Endothelial cell of umbilical vein (primary cell): ENCODE results near the gene SRP9. TPM values are rescaled to one million over a fixed set of nuclear protein-coding genes. Genes with fewer than 3 reads are reported as not detected.

Experiments used
- BruUV-seq: library from RNA; stranded (reverse); fragments of 400-500 nt; replicated peaks from 2 replicates; lab custom pipeline; 2021; lab: Mats Ljungman, UMichigan
- CTCF ChIA-PET: fragments of 300-600, 350-600 bp; sonication (Branson Sonifier 250); formaldehyde crosslinking; loops from one replicate; lab custom pipeline; 2021; ENCODE audit warnings: antibody characterized with exemption, inconsistent platforms; lab: Charles Lee
- POLR2A ChIA-PET: fragments of 300-600, 350-600 bp; sonication (Branson Sonifier 250); formaldehyde crosslinking; loops from one replicate; lab custom pipeline; 2021; ENCODE audit warnings: antibody characterized with exemption, inconsistent platforms; lab: Charles Lee
- DNase-seq: peaks from one replicate; pipeline ENCODE4 v3.0.0-alpha.2; 2011; ENCODE audit warnings: low read depth, low spot score
- FAIRE-seq: peaks from 2 replicates; lab custom pipeline; 2011; peaks lifted over from hg19 to GRCh38; lab: Jason Lieb, UNC
- H2AFZ ChIP-seq: 2 replicates; pipeline ENCODE4 v1.6.0; 2012; ENCODE audit warnings: low read depth, low read length, control low read depth, inconsistent platforms
- H3K27ac ChIP-seq: 2 replicates; pipeline ENCODE4 v1.5.1; 2011; ENCODE audit warnings: low read depth, mild to moderate bottlenecking, control low read depth, low read length, moderate library complexity; ENCODE audit not compliant: insufficient read depth
- H3K27me3 ChIP-seq, 2 experiments: 2 replicates each; pipeline versions ENCODE4 v1.6.0 to v1.6.1; 2011; ENCODE audit warnings: low read length in 2 of 2, mixed read lengths in 1 of 2; ENCODE audit not compliant: control insufficient read depth in 2 of 2, insufficient read depth in 2 of 2
- H3K36me3 ChIP-seq, 2 experiments: 2 replicates in 1 of 2; 3 replicates in 1 of 2; pipeline ENCODE4 v1.5.1; 2011; ENCODE audit warnings: low read length in 2 of 2, mild to moderate bottlenecking in 1 of 2, moderate library complexity in 1 of 2; ENCODE audit not compliant: control insufficient read depth in 2 of 2, insufficient read depth in 2 of 2; ENCODE audit errors: extremely low read depth in 1 of 2
- H3K4me1 ChIP-seq: 3 replicates; pipeline ENCODE4 v1.5.1; 2011; ENCODE audit warnings: mild to moderate bottlenecking, low read length; ENCODE audit not compliant: control insufficient read depth, insufficient read depth; ENCODE audit errors: extremely low read depth
- H3K4me2 ChIP-seq: 2 replicates; pipeline ENCODE4 v1.6.1; 2011; ENCODE audit warnings: low read length, control low read depth, mixed read lengths; ENCODE audit not compliant: insufficient read depth
- H3K4me3 ChIP-seq, 3 experiments: fragments of 200-600 bp in 1 of 3; sonication (generic), shearing (Covaris generic) in 1 of 3; replicated peaks in 1 of 3; 2 replicates each; pipeline ENCODE4 v1.5.1; 2011 to 2016; ENCODE audit warnings: control low read depth in 3 of 3, low read length in 3 of 3, mild to moderate bottlenecking in 2 of 3, inconsistent platforms in 1 of 3, low read depth in 1 of 3, moderate library complexity in 1 of 3; ENCODE audit not compliant: insufficient read depth in 1 of 3
- H3K79me2 ChIP-seq: 2 replicates; pipeline ENCODE4 v1.6.0; 2012; ENCODE audit warnings: low read length, inconsistent platforms; ENCODE audit not compliant: control insufficient read depth, insufficient read depth
- H3K9ac ChIP-seq: replicated peaks from 2 replicates; pipeline ENCODE3; 2011; ENCODE audit warnings: low read length, control low read depth; ENCODE audit not compliant: insufficient read depth; ENCODE audit errors: extremely low read depth
- H3K9me1 ChIP-seq: replicated peaks from 3 replicates; pipeline ENCODE4 v1.6.0; 2011; ENCODE audit warnings: mild to moderate bottlenecking, low read length; ENCODE audit not compliant: control insufficient read depth, insufficient read depth; ENCODE audit errors: extremely low read depth
- H3K9me3 ChIP-seq: replicated peaks from 2 replicates; pipeline ENCODE4 v1.5.1; 2012; ENCODE audit warnings: low read length, inconsistent platforms; ENCODE audit not compliant: control insufficient read depth, insufficient read depth
- H4K20me1 ChIP-seq: replicated peaks from 2 replicates; pipeline ENCODE3; 2011; ENCODE audit warnings: mild to moderate bottlenecking, low read length; ENCODE audit not compliant: control insufficient read depth, insufficient read depth; ENCODE audit errors: extremely low read depth
- EZH2 ChIP-seq: IDR thresholded peaks from 2 replicates; pipeline ENCODE4 v1.6.1; 2012; ENCODE audit warnings: borderline replicate concordance, low read depth, mild to moderate bottlenecking, moderate library complexity, low read length, inconsistent platforms; ENCODE audit not compliant: severe bottlenecking
- FOS ChIP-seq: IDR thresholded peaks from 2 replicates; pipeline ENCODE4 v1.6.1; 2011; ENCODE audit warnings: mild to moderate bottlenecking, low read length, moderate library complexity, borderline replicate concordance; ENCODE audit not compliant: insufficient read depth
- GATA2 ChIP-seq: IDR thresholded peaks from 2 replicates; pipeline ENCODE4 v1.7.0; 2011; ENCODE audit warnings: low read depth, mild to moderate bottlenecking, moderate library complexity, mixed read lengths, low read length; ENCODE audit not compliant: insufficient read length, insufficient read depth
- JUN ChIP-seq: IDR thresholded peaks from 2 replicates; pipeline ENCODE4 v1.6.1; 2011; ENCODE audit warnings: borderline replicate concordance, low read depth; ENCODE audit not compliant: insufficient read length, insufficient read depth
- MYC ChIP-seq: IDR thresholded peaks from one replicate; pipeline ENCODE4 v1.6.1; 2011; ENCODE audit warnings: mild to moderate bottlenecking, low read depth, low read length
- POLR2A ChIP-seq: IDR thresholded peaks from 2 replicates; pipeline ENCODE4 v1.6.1; 2012; ENCODE audit warnings: low read depth, mild to moderate bottlenecking, control low read depth, low read length
- POLR2AphosphoS5 ChIP-seq: IDR thresholded peaks from 2 replicates; pipeline ENCODE4 v1.6.1; 2012; ENCODE audit warnings: low read depth, mild to moderate bottlenecking, control low read depth, low read length, moderate library complexity; ENCODE audit not compliant: insufficient read depth
- dilution Hi-C: fragments of 300-500 bp; cut with MboI; formaldehyde crosslinking; loops from one replicate; pipeline ENCODE4 v1.15.0; 2019; ENCODE audit warnings: low sequenced_read_pairs; ENCODE audit not compliant: extremely low pct_ligation_motif_present
- intact Hi-C: fragments of 100-400 bp; cut with micrococcal nuclease; formaldehyde crosslinking; loops from one replicate; pipeline ENCODE4 v1.10.0; 2022
- polyA plus RNA-seq, 4 experiments: library from polyadenylated mRNA; depleted of rRNA in 3 of 4; stranded (reverse) in 3 of 4; unstranded in 1 of 4; fragments of >200 nt; gene quantifications; 2 replicates each; pipeline versions ENCODE4 v1.2.1 to v1.2.3, GENCODE V29; 2011 to 2012; ENCODE audit warnings: missing spikeins in 1 of 4
- total RNA-seq: library from RNA; stranded (reverse); gene quantifications from 2 replicates; pipeline ENCODE4 v1.2.3, GENCODE V29; 2021
- TF ChIP-seq, protein P1 (sequence below), 2 donors: IDR thresholded peaks; 1 replicate in 1 of 2; 2 replicates in 1 of 2; pipeline ENCODE4 v1.5.1; 2011; ENCODE audit warnings: low read length in 2 of 2, mild to moderate bottlenecking in 2 of 2, moderate library complexity in 2 of 2, control low read depth in 1 of 2, inconsistent platforms in 1 of 2, low read depth in 1 of 2; ENCODE audit not compliant: insufficient read depth in 1 of 2; ENCODE audit errors: extremely low read depth in 1 of 2
- TF ChIP-seq, protein P2 (sequence below): IDR thresholded peaks from 2 replicates; pipeline ENCODE4 v1.6.1; 2011; ENCODE audit not compliant: insufficient read depth, insufficient read length

Gene SRP9
- total and polyA plus RNA-seq, 2 donors (not counting 3 experiments of a cell fraction or from before 2014, with no cell fraction given), result 283 to 384 TPM

DNA sequence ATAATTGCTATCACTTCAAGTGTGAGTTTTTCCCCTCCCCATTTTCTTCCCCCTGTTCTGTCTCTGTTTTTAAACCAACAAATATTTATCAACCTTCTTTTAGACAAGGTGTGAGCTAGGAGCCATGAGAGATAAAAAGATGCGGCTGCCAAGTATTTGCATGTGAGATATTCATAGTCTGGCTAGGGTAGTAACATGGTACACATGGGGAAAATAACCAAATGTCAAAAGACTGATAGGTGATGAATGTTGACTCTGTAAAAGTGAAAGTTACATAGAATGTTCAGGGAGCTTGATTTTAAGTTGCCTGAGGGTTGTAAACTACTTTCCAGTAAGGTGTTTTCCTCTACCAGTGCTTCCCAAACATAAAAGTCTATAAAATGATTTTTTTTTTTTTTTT lies 25.4 kb upstream of the SRP9 start:
- no peaks in the 10 kb centered on the region for H3K27me3 ChIP-seq
- no peaks in the 10 kb centered on the region for H4K20me1 ChIP-seq
- H3K36me3 ChIP-seq, result no peaks in the 10 kb centered on the region
- H3K9me3 ChIP-seq, result no peaks in the 10 kb centered on the region
- no TSS peak for BruUV-seq
- peaks cover 13% of the 10 kb centered on the region for H3K4me1 ChIP-seq
- H3K9ac ChIP-seq, result no peak overlapping the region
- ChIA-PET CTCF (interaction anchor here (1.2 to 5.4 kb wide), 3 partner anchors 20 to 270 kb away, joined by 3 to 18 read pairs (median 4); no protein-coding TSS in a partner anchor), POLR2A (no interaction called here)
- H3K4me3 ChIP-seq, result no peak overlapping the region
- FAIRE-seq (no peak), DNase-seq (no peak)
- no peaks in the 10 kb centered on the region for H3K9me1 ChIP-seq
- no peak overlapping the region for H3K4me2 ChIP-seq
- intact Hi-C loops, result no loop called here
- H3K27ac ChIP-seq, result no peak overlapping the region
- TF ChIP-seq JUN, result no peak
- no peak for TF ChIP-seq FOS
- TF ChIP-seq POLR2AphosphoS5, result no peak
- TF ChIP-seq MYC, result no peak
- TF ChIP-seq POLR2A, result no peak
- TF ChIP-seq, protein P1, sequence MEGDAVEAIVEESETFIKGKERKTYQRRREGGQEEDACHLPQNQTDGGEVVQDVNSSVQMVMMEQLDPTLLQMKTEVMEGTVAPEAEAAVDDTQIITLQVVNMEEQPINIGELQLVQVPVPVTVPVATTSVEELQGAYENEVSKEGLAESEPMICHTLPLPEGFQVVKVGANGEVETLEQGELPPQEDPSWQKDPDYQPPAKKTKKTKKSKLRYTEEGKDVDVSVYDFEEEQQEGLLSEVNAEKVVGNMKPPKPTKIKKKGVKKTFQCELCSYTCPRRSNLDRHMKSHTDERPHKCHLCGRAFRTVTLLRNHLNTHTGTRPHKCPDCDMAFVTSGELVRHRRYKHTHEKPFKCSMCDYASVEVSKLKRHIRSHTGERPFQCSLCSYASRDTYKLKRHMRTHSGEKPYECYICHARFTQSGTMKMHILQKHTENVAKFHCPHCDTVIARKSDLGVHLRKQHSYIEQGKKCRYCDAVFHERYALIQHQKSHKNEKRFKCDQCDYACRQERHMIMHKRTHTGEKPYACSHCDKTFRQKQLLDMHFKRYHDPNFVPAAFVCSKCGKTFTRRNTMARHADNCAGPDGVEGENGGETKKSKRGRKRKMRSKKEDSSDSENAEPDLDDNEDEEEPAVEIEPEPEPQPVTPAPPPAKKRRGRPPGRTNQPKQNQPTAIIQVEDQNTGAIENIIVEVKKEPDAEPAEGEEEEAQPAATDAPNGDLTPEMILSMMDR (IDR thresholded peaks at IDR 0.05; ENCODE audit: extremely low read depth in 1 of 2, insufficient read depth in 1 of 2, low read depth in 1 of 2, low read length in 2 of 2), result no peak
- no peak for TF ChIP-seq GATA2
- no peak for TF ChIP-seq EZH2
- TF ChIP-seq, protein P2, sequence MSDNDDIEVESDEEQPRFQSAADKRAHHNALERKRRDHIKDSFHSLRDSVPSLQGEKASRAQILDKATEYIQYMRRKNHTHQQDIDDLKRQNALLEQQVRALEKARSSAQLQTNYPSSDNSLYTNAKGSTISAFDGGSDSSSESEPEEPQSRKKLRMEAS, result no peak
- dilution Hi-C loops, result no loop called here
- H3K79me2 ChIP-seq, result no peaks in the 10 kb centered on the region
- no peak overlapping the region for H2AFZ ChIP-seq
